ENCODE data around the gene LTBP4.

GRCh38 chr19:40629346-40629745, 28.2 kb downstream of the LTBP4 start:
- TF ChIP-seq, protein P1, sequence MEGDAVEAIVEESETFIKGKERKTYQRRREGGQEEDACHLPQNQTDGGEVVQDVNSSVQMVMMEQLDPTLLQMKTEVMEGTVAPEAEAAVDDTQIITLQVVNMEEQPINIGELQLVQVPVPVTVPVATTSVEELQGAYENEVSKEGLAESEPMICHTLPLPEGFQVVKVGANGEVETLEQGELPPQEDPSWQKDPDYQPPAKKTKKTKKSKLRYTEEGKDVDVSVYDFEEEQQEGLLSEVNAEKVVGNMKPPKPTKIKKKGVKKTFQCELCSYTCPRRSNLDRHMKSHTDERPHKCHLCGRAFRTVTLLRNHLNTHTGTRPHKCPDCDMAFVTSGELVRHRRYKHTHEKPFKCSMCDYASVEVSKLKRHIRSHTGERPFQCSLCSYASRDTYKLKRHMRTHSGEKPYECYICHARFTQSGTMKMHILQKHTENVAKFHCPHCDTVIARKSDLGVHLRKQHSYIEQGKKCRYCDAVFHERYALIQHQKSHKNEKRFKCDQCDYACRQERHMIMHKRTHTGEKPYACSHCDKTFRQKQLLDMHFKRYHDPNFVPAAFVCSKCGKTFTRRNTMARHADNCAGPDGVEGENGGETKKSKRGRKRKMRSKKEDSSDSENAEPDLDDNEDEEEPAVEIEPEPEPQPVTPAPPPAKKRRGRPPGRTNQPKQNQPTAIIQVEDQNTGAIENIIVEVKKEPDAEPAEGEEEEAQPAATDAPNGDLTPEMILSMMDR (IDR thresholded peaks at IDR 0.05) = no peak
- TF ChIP-seq POLR2A (IDR thresholded peaks at IDR 0.05) = no peak
